GM19023 (cell line): Measurements from ENCODE around the gene BCL3.

Experiments used
- ATAC-seq: cut with Tn5 transposase; IDR thresholded peaks from one replicate; pipeline ENCODE4 v1.9.1; 2021; ENCODE audit warnings: mild to moderate bottlenecking, moderate library complexity; ENCODE audit not compliant: unreplicated experiment

Gene BCL3

GRCh38 chr19:44741258-44741731 lies 7.2 kb upstream of the BCL3 start:
- no peak for ATAC-seq

- no peak for ATAC-seq
Measured at GRCh38 chr19:44741841-44742329, 6.6 kb upstream of the BCL3 start.

GRCh38 chr19:44742330-44743061 lies 6.0 kb upstream of the BCL3 start:
- ATAC-seq: no peak

GRCh38 chr19:44744871-44745332 lies 3.6 kb upstream of the BCL3 start:
- ATAC-seq: no peak

- no peak for ATAC-seq
Measured at GRCh38 chr19:44745341-44745831, 3.1 kb upstream of the BCL3 start.

GRCh38 chr19:44745887-44746600 lies 2.5 kb upstream of the BCL3 start:
- no peak for ATAC-seq

GRCh38 chr19:44746616-44746945 lies 1.9 kb upstream of the BCL3 start:
- no peak for ATAC-seq

- peak; percentile 44 for ATAC-seq
Measured at GRCh38 chr19:44746946-44747738, 1.4 kb upstream of the BCL3 start.

GRCh38 chr19:44747739-44748425 lies 626 bp upstream of the BCL3 start:
- ATAC-seq: no peak

- no peak for ATAC-seq
Measured at GRCh38 chr19:44749292-44749691, 784 bp downstream of the BCL3 start.

GRCh38 chr19:44749994-44750393 lies 1.5 kb downstream of the BCL3 start:
- no peak for ATAC-seq

GRCh38 chr19:44752123-44752815 lies 3.8 kb downstream of the BCL3 start:
- ATAC-seq: no peak

- ATAC-seq: peak; percentile 75
Measured at GRCh38 chr19:44752816-44753625, 4.5 kb downstream of the BCL3 start.

- no peak for ATAC-seq
Measured at GRCh38 chr19:44753626-44753931, 5.1 kb downstream of the BCL3 start.

- no peak for ATAC-seq
Measured at GRCh38 chr19:44753932-44754749, 5.6 kb downstream of the BCL3 start.

GRCh38 chr19:44754750-44755080 lies 6.2 kb downstream of the BCL3 start:
- no peak for ATAC-seq

- ATAC-seq: no peak
Measured at GRCh38 chr19:44755219-44755618, 6.7 kb downstream of the BCL3 start.

GRCh38 chr19:44756089-44756562 lies 7.6 kb downstream of the BCL3 start:
- ATAC-seq: no peak
